Measurements from ENCODE around the gene VENTX. TPM values are rescaled to one million over a fixed set of nuclear protein-coding genes. Genes with fewer than 3 reads are reported as not detected.

Gene VENTX
- total and polyA plus RNA-seq, 2 donors (not counting 3 experiments of a cell fraction or from before 2014, with no cell fraction given), result not detected

DNA sequence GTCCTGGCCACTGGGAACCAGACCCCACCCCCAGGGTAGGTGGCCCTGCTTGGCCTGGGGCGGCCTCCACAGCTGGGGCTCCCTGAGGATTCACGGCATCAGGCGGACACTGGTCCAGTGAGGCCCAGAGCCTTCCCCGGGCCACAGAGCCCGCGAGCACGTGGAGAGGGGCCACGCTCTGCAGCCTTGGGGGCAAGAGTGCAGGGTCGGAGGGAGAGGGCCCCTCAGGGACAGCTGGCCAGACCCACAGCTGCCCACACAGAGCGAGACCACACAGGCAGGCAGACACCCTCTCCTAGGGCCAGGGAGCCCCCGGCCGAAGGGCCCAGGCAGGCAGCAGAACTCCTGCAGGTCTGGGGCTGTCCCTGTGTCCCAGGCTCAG, 10.7 kb downstream of the VENTX start:
- POLR2A ChIA-PET, result no interaction called here

More for the DNA sequence above, 10.7 kb downstream of the VENTX start:
- H3K9me3 ChIP-seq (replicated peaks; ENCODE audit: control insufficient read depth, insufficient read depth, low read length), result no peaks in the 10 kb centered on the region
- H3K9me1 ChIP-seq (replicated peaks; ENCODE audit: control insufficient read depth, extremely low read depth, insufficient read depth, low read length), result no peaks in the 10 kb centered on the region
- H4K20me1 ChIP-seq (replicated peaks; ENCODE audit: control insufficient read depth, extremely low read depth, insufficient read depth, low read length), result no peaks in the 10 kb centered on the region
- H3K36me3 ChIP-seq (ENCODE audit: control insufficient read depth in 2 of 2, extremely low read depth in 1 of 2, insufficient read depth in 2 of 2, low read length in 2 of 2), result no peaks in the 10 kb centered on the region
- no TSS peak for BruUV-seq (replicated peaks)
- no peak overlapping the region for H3K4me3 ChIP-seq (replicated peaks in 1 of 3; ENCODE audit: insufficient read depth in 1 of 3, low read depth in 1 of 3, low read length in 3 of 3)
- CTCF ChIA-PET, result interaction anchor here (1.3 kb wide), 1 partner anchor 9 kb away, joined by 4 read pairs; no protein-coding TSS in a partner anchor
- H3K9ac ChIP-seq (replicated peaks; ENCODE audit: extremely low read depth, insufficient read depth, low read length), result no peak overlapping the region
- H3K27ac ChIP-seq (ENCODE audit: insufficient read depth, low read depth, low read length), result no peak overlapping the region
- intact Hi-C loops (cut with micrococcal nuclease), result no loop called here
- H2AFZ ChIP-seq (ENCODE audit: low read depth, low read length), result no peak overlapping the region
- no peaks in the 10 kb centered on the region for H3K4me1 ChIP-seq (ENCODE audit: control insufficient read depth, extremely low read depth, insufficient read depth, low read length)
- FAIRE-seq (no peak), DNase-seq (ENCODE audit: low read depth, low spot score) (no peak)
- no peaks in the 10 kb centered on the region for H3K79me2 ChIP-seq (ENCODE audit: control insufficient read depth, insufficient read depth, low read length)
- no peak overlapping the region for H3K4me2 ChIP-seq (ENCODE audit: insufficient read depth, low read length)
- TF ChIP-seq EZH2 (IDR thresholded peaks at IDR 0.05; ENCODE audit: borderline replicate concordance, low read depth, low read length, severe bottlenecking) (no peak), FOS (IDR thresholded peaks at IDR 0.05; ENCODE audit: borderline replicate concordance, insufficient read depth, low read length) (no peak), JUN (IDR thresholded peaks at IDR 0.05; ENCODE audit: borderline replicate concordance, insufficient read depth, insufficient read length, low read depth) (no peak), POLR2A (IDR thresholded peaks at IDR 0.05; ENCODE audit: low read depth, low read length) (no peak), POLR2AphosphoS5 (IDR thresholded peaks at IDR 0.05; ENCODE audit: insufficient read depth, low read depth, low read length) (no peak), GATA2 (IDR thresholded peaks at IDR 0.05; ENCODE audit: insufficient read depth, insufficient read length, low read depth, low read length) (no peak), MYC (IDR thresholded peaks at IDR 0.05; ENCODE audit: low read depth, low read length) (no peak)
- TF ChIP-seq, protein P1, sequence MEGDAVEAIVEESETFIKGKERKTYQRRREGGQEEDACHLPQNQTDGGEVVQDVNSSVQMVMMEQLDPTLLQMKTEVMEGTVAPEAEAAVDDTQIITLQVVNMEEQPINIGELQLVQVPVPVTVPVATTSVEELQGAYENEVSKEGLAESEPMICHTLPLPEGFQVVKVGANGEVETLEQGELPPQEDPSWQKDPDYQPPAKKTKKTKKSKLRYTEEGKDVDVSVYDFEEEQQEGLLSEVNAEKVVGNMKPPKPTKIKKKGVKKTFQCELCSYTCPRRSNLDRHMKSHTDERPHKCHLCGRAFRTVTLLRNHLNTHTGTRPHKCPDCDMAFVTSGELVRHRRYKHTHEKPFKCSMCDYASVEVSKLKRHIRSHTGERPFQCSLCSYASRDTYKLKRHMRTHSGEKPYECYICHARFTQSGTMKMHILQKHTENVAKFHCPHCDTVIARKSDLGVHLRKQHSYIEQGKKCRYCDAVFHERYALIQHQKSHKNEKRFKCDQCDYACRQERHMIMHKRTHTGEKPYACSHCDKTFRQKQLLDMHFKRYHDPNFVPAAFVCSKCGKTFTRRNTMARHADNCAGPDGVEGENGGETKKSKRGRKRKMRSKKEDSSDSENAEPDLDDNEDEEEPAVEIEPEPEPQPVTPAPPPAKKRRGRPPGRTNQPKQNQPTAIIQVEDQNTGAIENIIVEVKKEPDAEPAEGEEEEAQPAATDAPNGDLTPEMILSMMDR (IDR thresholded peaks at IDR 0.05; ENCODE audit: extremely low read depth in 1 of 2, insufficient read depth in 1 of 2, low read depth in 1 of 2, low read length in 2 of 2), result no peak
- TF ChIP-seq, protein P2, sequence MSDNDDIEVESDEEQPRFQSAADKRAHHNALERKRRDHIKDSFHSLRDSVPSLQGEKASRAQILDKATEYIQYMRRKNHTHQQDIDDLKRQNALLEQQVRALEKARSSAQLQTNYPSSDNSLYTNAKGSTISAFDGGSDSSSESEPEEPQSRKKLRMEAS (IDR thresholded peaks at IDR 0.05; ENCODE audit: insufficient read depth, insufficient read length), result no peak
- dilution Hi-C loops (cut with MboI; ENCODE audit: extremely low pct_ligation_motif_present, low sequenced_read_pairs), result no loop called here
- H3K27me3 ChIP-seq (ENCODE audit: control insufficient read depth in 2 of 2, insufficient read depth in 2 of 2, low read length in 2 of 2), result no peaks in the 10 kb centered on the region

Measured in endothelial cell of umbilical vein (primary cell).